HK-2 (cell line): ENCODE measurements around the gene TXNDC12.

Experiments used
- DNase-seq: peaks from one replicate; pipeline ENCODE4 v3.0.0-alpha.2; 2018; ENCODE audit not compliant: unreplicated experiment

TXNDC12 gene

GRCh38 chr1:51998701-51999100, 56.3 kb downstream of the TXNDC12 start:
- DNase-seq = no peak

DNA sequence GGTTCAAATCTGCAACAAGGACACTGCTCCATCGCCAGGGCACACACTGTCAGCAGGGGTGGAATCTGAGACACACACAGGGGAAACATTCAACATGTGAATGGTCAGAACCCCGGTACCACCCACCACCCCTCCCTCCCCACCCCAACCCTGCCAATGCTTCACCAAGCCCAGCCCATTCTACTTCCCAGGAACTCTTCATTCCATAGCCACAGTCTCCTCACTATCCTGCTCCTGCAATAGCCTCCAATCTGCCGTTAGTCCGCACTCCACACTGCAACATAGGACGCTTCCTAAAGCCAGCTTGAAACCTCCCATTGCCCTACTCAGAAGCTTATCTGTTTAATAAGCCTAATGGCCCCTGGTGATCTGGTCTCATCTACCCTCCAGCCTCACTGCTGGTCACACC, 57.0 kb downstream of the TXNDC12 start:
- DNase-seq = no peak

- peak; percentile 92 for DNase-seq
These were observed 64.5 kb downstream of the TXNDC12 start, which contains the start of gene RAB3B for GRCh38 chr1:51990478-51990965. Gene RAB3B, minus strand, starts transcription at chr1:51990700. Its CDS starts 13,583 bp downstream, at chr1:51977117.

DNA sequence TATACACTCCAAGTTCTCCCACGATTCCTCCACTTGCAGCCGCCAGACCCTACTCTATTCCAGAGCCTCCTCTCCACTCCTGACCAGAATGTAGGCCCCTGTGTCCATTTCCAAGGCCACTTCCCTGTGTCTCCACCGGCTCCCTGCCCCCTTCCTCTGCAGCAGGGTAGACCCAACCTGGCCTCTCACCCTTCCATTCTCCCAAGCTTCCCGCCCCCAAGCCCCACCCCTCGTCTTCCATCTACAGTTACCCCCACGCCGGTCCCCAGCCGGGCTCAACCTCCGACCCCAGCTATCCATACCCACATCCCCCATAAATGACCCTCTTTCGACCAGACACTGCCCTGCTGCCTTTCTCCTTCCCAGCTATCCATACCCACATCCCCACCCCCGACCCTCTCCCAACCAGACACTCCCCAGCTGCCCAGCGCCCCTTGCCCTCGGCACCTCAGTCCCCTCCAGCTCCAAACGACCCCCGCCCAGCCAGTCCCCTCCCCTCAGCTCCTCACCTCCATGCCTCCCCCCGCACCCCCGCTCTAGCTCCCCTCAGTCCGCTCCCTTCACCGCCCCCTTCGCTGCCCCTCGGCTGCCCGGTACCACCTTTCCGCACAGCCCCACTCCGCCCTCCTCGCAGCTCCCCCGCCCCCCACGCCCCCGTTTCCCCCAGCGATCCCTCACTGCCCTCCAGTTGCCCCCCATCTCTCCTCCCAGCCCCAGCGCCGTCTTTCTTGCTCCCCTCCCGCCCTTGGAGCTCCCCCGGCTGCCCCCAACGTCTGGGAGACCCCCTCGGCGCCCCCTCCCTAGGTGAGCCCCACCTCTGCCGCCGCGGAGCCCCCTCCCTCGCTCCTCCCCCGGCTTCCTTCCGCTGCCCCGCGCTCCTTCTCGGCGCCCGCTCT, 65.2 kb downstream of the TXNDC12 start:
- DNase-seq = no peak

- no peak for DNase-seq
These were observed 66.7 kb downstream of the TXNDC12 start for GRCh38 chr1:51988254-51988653.

DNA sequence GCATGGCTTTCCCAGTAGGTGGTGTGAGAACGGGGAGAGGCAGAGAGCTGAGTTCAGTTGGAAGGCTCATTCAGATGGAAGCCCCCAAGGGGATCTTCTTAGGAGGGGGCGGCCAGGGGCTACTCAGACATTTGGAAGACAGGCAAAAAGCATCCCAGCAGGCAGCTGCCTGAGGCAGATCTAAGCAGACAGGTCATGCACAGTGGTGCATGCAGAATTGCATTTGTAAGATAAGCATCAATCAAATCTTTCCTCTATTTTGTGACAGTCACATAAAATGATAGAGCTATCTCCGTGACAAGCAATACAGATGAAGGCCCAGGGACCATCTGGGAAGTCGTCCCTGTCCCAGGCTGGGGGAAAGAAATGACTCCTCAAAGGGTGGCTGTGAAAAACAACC, 68.3 kb downstream of the TXNDC12 start:
- DNase-seq = no peak

GRCh38 chr1:51982161-51982560, 72.8 kb downstream of the TXNDC12 start:
- DNase-seq = no peak

DNA sequence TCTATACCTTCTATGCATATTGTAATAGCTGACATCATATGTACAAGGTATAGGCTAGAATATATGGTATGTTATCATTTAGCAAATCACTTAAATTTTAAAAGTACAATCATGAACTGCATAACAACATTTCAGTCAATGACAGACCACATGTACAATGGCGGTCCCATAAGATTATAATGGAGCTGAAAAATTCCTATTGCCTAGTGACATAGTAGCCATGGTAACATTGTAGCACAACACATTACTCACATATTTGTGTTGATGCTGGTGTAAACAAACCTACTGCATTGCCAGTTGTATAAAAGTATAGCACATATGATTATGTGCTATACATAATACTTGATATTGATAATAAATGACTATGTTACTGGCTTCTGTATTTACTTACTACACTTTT, 73.4 kb downstream of the TXNDC12 start:
- DNase-seq = no peak

DNA sequence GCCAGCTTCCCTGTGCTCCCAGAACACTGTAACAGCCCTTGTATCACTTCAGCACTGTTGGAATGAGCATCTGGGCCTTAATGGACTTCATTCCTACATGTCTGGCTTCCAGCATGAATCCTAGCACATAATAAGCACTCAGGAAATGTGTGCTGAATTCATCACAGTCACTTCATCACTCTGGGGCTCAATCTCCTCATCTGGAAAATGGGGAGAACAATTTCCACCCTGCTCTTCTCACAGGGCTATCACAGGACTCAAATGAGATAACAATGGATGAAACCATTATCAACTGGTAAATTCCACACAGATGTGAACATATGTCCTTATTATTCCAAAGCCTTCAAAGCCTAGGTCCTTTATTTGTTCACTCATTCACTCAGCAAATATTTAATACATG, 76.9 kb downstream of the TXNDC12 start:
- DNase-seq = no peak

GRCh38 chr1:51976846-51977602, 78.0 kb downstream of the TXNDC12 start:
- DNase-seq = no peak

DNA sequence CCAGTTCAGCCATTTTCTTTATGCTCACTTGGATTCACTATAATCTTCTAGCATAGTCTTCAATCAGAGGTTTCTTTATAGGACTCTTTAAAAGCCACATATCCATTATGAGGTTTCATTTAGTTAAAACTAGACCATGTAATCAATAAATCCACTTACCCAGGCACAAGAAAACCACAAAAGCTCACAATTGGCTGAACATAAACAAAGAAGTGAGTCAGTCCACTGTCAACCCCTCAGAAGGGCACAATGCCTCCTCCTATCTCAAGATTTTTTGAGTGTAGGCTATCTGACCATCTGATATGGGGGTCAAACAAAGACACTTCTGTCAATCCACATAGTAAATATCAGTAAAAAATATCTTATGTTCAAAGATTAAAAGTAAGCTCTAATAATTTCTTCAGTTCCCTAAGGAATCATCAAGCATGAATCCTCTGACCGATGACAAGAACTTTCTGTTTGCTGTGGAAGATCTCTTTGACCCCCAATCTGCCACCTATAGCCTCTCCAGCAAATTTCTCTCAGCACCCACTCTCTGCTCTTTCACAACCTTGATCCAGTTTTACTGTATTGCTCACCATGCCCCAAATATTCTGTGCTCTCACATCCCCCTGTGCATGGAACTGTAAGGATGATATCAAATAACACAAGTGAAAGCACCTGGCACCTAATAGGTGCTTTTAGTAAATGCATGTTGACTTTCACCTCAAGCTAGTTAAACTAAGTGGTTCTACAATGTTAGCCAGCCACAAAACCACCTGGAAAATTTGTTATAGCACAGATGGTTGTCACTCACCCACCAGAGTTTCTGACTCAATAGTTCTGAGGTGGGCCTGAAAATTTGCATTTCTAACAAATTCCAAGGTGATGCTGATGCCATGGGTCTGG, 81.2 kb downstream of the TXNDC12 start:
- no peak for DNase-seq
